WI38 (cell line): ENCODE results near the gene DIAPH3.

Experiments
- H3K4me3 ChIP-seq: 2 replicates; pipeline ENCODE4 v1.5.1; 2011; ENCODE audit warnings: low read depth, mild to moderate bottlenecking, control low read depth, low read length
- TF ChIP-seq, protein P1 (sequence below): IDR thresholded peaks from 2 replicates; pipeline ENCODE4 v1.5.1; 2012; ENCODE audit warnings: low read depth, mild to moderate bottlenecking, control low read depth, low read length

DIAPH3 gene

DNA sequence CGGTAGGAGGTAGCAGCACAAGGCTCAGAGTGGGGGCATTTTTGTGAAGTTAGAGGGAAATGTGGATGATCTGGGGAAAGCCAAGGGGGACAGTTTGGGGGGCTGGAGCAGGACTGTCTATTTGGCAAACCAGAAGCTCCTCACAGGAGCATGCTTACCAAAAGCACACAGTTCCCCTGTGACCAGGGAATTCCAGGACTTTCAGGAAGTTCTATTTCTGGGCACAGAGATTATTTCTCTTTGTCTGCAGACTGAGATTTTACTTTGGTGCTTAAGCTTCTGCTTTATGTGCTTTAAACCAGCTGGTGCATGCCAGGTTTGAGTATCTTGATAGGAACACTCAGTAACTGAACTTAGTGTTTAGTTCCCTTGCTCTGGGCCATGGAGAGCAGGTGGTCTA is 525.3 kb downstream of the DIAPH3 start:
- no peak overlapping the region for H3K4me3 ChIP-seq
- TF ChIP-seq, protein P1, sequence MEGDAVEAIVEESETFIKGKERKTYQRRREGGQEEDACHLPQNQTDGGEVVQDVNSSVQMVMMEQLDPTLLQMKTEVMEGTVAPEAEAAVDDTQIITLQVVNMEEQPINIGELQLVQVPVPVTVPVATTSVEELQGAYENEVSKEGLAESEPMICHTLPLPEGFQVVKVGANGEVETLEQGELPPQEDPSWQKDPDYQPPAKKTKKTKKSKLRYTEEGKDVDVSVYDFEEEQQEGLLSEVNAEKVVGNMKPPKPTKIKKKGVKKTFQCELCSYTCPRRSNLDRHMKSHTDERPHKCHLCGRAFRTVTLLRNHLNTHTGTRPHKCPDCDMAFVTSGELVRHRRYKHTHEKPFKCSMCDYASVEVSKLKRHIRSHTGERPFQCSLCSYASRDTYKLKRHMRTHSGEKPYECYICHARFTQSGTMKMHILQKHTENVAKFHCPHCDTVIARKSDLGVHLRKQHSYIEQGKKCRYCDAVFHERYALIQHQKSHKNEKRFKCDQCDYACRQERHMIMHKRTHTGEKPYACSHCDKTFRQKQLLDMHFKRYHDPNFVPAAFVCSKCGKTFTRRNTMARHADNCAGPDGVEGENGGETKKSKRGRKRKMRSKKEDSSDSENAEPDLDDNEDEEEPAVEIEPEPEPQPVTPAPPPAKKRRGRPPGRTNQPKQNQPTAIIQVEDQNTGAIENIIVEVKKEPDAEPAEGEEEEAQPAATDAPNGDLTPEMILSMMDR, result no peak

DNA sequence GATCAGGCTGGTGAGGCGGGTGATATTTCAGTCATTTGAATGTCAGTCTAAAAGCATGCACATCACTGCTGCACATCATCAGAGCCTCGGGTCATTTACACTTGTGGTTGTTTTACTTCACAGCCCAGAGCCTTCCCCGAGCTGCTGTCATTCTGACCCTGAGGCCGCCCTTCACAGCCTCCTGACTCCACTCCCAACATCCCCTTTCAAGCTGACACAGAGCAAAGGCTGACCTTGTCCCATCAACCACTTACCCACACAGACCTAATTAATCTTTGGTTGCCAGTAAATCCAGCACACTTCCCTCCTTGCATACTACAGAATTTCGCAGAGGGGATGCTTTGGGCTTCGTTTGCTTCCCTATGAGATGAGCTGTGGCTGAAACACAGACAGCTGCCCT is 528.1 kb downstream of the DIAPH3 start:
- H3K4me3 ChIP-seq, result no peak overlapping the region
- TF ChIP-seq, protein P1, result no peak

DNA sequence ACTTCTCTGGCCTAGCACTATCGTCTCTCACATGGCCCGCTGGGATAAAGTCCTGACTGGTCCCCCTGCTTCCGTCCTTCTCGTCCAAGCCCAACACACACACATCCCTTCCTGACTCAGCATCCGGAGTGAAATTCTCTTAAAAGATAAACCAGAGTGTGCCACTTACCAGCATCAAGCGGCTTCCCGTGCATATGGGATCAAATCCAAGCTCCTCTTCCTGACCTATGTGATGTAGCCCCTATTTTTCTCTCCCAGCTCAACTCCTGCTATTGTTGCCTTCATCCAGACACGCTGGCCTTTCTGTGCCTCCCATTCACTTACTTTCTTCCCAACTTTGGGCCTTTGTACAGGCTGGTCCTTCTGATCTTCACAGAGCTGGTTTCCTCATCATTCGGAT is 530.4 kb downstream of the DIAPH3 start:
- H3K4me3 ChIP-seq, result no peak overlapping the region
- TF ChIP-seq, protein P1, result no peak

GRCh38 chr13:59631271-59631670 is 532.5 kb downstream of the DIAPH3 start:
- TF ChIP-seq, protein P1, result no peak
- H3K4me3 ChIP-seq, result no peak overlapping the region

DNA sequence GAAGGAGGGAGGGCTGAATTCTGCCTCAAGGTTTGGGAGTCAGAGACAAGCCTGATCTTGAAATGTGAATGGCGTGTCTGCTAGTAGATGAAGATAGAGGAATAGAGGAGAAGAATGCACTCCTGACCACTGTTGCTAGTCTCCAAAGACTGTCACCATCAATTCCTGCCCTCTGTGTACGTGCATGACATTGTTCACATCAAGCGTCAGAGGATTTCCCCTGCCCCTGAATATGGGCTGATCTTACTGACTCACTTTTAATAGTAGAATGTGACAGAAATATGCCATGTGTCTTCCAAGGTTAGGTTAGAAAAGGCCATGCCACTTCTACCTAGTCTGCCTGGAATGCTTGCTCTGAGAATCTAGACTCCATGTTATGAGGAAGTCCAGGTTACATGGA is 538.6 kb downstream of the DIAPH3 start:
- TF ChIP-seq, protein P1, result no peak

DNA sequence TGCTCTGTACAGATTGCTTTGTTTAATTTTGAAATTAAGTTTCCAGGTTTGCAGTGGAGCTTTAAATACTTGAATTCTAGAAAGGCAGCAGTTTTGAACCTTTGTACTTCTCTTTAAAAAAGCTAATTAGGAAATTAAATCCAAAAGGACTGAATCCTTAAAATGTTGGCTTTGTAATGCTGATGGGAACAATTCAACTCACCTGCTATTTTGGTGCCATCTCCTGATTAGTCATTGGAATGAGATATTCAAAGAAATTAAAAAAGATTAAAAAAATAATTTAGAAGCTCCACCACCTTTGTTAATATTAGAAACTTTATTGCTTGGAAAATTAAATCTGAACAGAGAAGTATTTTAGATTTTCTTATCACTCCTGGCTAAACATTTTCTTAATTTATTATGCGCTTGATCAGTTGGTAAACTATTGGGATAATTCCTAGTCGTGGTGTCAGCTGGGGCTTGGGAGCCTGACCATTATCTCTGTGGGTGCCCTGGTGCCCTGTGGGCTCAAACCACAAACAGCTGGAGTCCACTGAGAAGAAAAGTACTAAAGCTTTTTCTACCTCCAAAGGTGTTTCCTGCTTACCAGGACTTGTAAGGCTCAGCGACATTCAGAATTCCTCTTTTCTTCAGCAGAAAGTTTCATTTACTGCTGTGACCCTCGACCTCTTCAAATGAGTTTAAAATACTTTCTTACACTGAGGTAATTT is 540.4 kb downstream of the DIAPH3 start:
- TF ChIP-seq, protein P1, result no peak
- H3K4me3 ChIP-seq, result no peak overlapping the region

More for the DNA sequence above, 538.6 kb downstream of the DIAPH3 start:
- no peak overlapping the region for H3K4me3 ChIP-seq

DNA sequence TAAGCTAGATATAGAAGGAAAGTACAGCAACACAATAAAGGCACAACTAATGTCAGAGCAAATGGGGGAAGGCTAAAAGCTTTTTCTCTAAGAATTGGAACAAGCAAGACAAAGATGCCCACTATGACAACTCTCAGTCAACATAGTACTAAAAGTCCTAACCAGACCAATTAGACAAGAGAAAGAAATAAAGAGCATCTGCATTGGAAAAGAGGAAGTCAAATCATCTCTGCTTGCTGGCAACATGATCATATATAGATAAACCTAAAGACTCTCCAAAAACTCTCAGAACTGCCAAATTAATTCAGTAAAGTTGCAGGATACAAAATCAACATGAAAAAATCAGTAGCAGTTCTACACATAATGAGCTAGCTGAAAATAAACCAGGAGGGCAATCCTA is 542.0 kb downstream of the DIAPH3 start:
- TF ChIP-seq, protein P1, result no peak

More for the DNA sequence above, 542.0 kb downstream of the DIAPH3 start:
- H3K4me3 ChIP-seq, result no peak overlapping the region
